PC-9 (cell line): ENCODE measurements around the gene ORAI2.

Experiments
- EZH2 ChIP-seq: fragments of 200-600 bp; sonication (generic); IDR thresholded peaks from 2 replicates; pipeline ENCODE4 v1.8.0; 2017; ENCODE audit warnings: antibody characterized with exemption, low read depth
- TF ChIP-seq, protein P1 (sequence below): fragments of 200-600 bp; sonication (generic); conservative IDR thresholded peaks from 2 replicates; pipeline ENCODE4 v1.6.1; 2017; ENCODE audit warnings: mixed run types, antibody characterized with exemption, mild to moderate bottlenecking, moderate library complexity

DNA sequence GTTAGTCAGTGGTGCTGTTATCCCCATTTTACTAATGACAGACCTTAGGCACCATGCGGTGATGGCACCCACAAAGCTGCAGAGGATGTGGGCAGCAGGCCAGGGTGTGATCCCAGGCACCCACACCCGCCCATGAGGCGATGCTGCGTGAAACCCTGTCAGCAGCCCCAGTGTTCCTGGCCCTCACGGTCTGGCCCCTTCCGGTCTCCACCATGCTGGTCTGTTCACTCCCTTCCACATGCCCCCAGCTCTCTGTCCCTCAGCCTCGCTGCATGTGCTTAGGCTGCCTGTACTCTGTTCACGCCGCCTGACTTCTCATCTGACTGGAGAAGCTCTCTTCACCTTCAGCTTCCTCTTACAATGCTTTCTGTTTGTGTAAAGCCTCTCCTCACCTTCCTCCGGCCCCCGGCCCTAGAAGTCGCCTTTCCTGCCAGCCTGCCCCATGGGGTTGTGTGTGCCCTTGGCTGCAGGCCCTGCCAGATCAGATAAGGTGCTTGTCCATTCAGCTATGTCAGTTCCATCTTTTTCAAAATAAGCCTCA, 17.6 kb upstream of the ORAI2 start:
- TF ChIP-seq, protein P1, sequence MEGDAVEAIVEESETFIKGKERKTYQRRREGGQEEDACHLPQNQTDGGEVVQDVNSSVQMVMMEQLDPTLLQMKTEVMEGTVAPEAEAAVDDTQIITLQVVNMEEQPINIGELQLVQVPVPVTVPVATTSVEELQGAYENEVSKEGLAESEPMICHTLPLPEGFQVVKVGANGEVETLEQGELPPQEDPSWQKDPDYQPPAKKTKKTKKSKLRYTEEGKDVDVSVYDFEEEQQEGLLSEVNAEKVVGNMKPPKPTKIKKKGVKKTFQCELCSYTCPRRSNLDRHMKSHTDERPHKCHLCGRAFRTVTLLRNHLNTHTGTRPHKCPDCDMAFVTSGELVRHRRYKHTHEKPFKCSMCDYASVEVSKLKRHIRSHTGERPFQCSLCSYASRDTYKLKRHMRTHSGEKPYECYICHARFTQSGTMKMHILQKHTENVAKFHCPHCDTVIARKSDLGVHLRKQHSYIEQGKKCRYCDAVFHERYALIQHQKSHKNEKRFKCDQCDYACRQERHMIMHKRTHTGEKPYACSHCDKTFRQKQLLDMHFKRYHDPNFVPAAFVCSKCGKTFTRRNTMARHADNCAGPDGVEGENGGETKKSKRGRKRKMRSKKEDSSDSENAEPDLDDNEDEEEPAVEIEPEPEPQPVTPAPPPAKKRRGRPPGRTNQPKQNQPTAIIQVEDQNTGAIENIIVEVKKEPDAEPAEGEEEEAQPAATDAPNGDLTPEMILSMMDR, result no peak
- no peak for TF ChIP-seq EZH2
